Tibial nerve (tissue), 4 donors: ENCODE data around the gene BCKDHB. TPM values are rescaled to one million over a fixed set of nuclear protein-coding genes. Genes with fewer than 3 reads are reported as not detected.

Experiments used
- DNase-seq, 2 donors: peaks; one replicate each; pipeline ENCODE4 v3.0.0-alpha.2; 2019; ENCODE audit warnings: low spot score in 2 of 2
- H3K27ac ChIP-seq, 4 donors: fragments of 200-600 bp; sonication (generic) in 3 of 4; one replicate each; pipeline ENCODE4 v1.5.1; 2017 to 2019; ENCODE audit warnings: mild to moderate bottlenecking in 1 of 4
- H3K27me3 ChIP-seq, 2 donors: fragments of 200-600 bp; sonication (generic) in 1 of 2; one replicate each; pipeline versions ENCODE4 v1.5.1 to v1.6.0; 2017 to 2019
- H3K36me3 ChIP-seq, 3 donors: fragments of 200-600 bp; sonication (generic); one replicate each; pipeline ENCODE4 v1.5.1; 2018 to 2019
- H3K4me1 ChIP-seq, 4 donors: fragments of 200-600 bp; sonication (generic) in 3 of 4; one replicate each; pipeline ENCODE4 v1.5.1; 2017 to 2019
- H3K4me3 ChIP-seq, 4 donors: fragments of 200-600 bp; sonication (generic) in 3 of 4; one replicate each; pipeline ENCODE4 v1.5.1; 2017 to 2019; ENCODE audit warnings: mild to moderate bottlenecking in 1 of 4, moderate library complexity in 1 of 4
- H3K9me3 ChIP-seq, 4 donors: fragments of 200-600 bp; sonication (generic) in 3 of 4; one replicate each; pipeline ENCODE4 v1.5.1; 2017 to 2019
- CTCF ChIP-seq, 5 experiments: fragments of 200-600 bp in 3 of 5; fragments of 450-650 bp in 2 of 5; sonication (generic) in 3 of 5; IDR thresholded peaks; one replicate each; pipeline ENCODE4 v1.5.1; 2016 to 2019; ENCODE audit warnings: antibody characterized with exemption in 5 of 5, mild to moderate bottlenecking in 3 of 5, moderate library complexity in 2 of 5
- EP300 ChIP-seq, 2 donors: sonication (generic); formaldehyde crosslinking; IDR thresholded peaks; one replicate each; pipeline ENCODE4 v1.6.1; 2017; ENCODE audit warnings: antibody characterized with exemption in 2 of 2, mild to moderate bottlenecking in 1 of 2
- POLR2A ChIP-seq, 2 donors: fragments of 450-650 bp; IDR thresholded peaks; one replicate each; pipeline ENCODE4 v1.6.1; 2017; ENCODE audit warnings: antibody characterized with exemption in 2 of 2, mild to moderate bottlenecking in 2 of 2, moderate library complexity in 2 of 2
- WGBS, 2 donors: methylation state at CpG; one replicate each; pipeline ENCODE4 v1.1.5; 2018; 5-methylcytosine and 5-hydroxymethylcytosine counted together
- total RNA-seq, 4 donors: library from RNA; depleted of rRNA; stranded (reverse); fragments of >200 nt; gene quantifications; one replicate each; pipeline ENCODE4 v1.1.0, GENCODE V29; 2016

Gene BCKDHB
- total RNA-seq, 4 donors from 2014 or later, result 13.5 to 28.7 (median 23.4) TPM

GRCh38 chr6:80163754-80164187, 57.3 kb downstream of the BCKDHB start:
- no peak overlapping the region for H3K27ac ChIP-seq
- TF ChIP-seq EP300 (IDR thresholded peaks at IDR 0.05), result no peak
- no peak for TF ChIP-seq CTCF (IDR thresholded peaks at IDR 0.05)
- TF ChIP-seq POLR2A (IDR thresholded peaks at IDR 0.05), result no peak
- WGBS, 2 donors, result 78 to 83% methylated on average over 3 of the region's 3 CpGs

GRCh38 chr6:80165143-80165542, 58.7 kb downstream of the BCKDHB start:
- Histone ChIP-seq H3K9me3 (no peaks in the 10 kb centered on the region), H3K4me1 (no peaks in the 10 kb centered on the region), H3K4me3 (no peak overlapping the region), H3K27me3 (no peaks in the 10 kb centered on the region), H3K27ac (no peak overlapping the region), H3K36me3 (peaks cover 0 to 13% (median 0%) of the 10 kb centered on the region in 3 donors)
- no peak for DNase-seq
- no peak for TF ChIP-seq CTCF (IDR thresholded peaks at IDR 0.05)
- no peak for TF ChIP-seq POLR2A (IDR thresholded peaks at IDR 0.05)
- 89 to 90% methylated on average over 3 of the region's 3 CpGs for WGBS, 2 donors

More at GRCh38 chr6:80163754-80164187, 57.3 kb downstream of the BCKDHB start:
- H3K4me1 ChIP-seq, result no peaks in the 10 kb centered on the region
- H3K9me3 ChIP-seq, result no peaks in the 10 kb centered on the region
- no peaks in the 10 kb centered on the region for H3K27me3 ChIP-seq
- no peak for DNase-seq
- H3K4me3 ChIP-seq, result no peak overlapping the region
- peaks cover 0 to 11% (median 0%) of the 10 kb centered on the region in 3 donors for H3K36me3 ChIP-seq

GRCh38 chr6:80165819-80166218, 59.3 kb downstream of the BCKDHB start:
- TF ChIP-seq POLR2A (IDR thresholded peaks at IDR 0.05), result no peak
- TF ChIP-seq EP300 (IDR thresholded peaks at IDR 0.05), result no peak
- TF ChIP-seq CTCF (IDR thresholded peaks at IDR 0.05), result no peak
- no peaks in the 10 kb centered on the region for H3K9me3 ChIP-seq
- no peak for DNase-seq
- no peaks in the 10 kb centered on the region for H3K27me3 ChIP-seq
- H3K27ac ChIP-seq, result no peak overlapping the region
- H3K4me1 ChIP-seq, result no peaks in the 10 kb centered on the region
- no peak overlapping the region for H3K4me3 ChIP-seq
- H3K36me3 ChIP-seq, result peaks cover 0 to 17% (median 0%) of the 10 kb centered on the region in 3 donors
- 90 to 91% methylated on average over 1 of the region's 1 CpG for WGBS, 2 donors

GRCh38 chr6:80170433-80170832, 64.0 kb downstream of the BCKDHB start:
- no peaks in the 10 kb centered on the region for H3K4me1 ChIP-seq
- 79 to 84% methylated on average over 3 of the region's 3 CpGs for WGBS, 2 donors
- peaks cover 0 to 21% (median 0%) of the 10 kb centered on the region in 3 donors for H3K36me3 ChIP-seq
- H3K27ac ChIP-seq, result no peak overlapping the region
- no peaks in the 10 kb centered on the region for H3K27me3 ChIP-seq
- TF ChIP-seq POLR2A (IDR thresholded peaks at IDR 0.05), result no peak
- no peak overlapping the region for H3K4me3 ChIP-seq
- DNase-seq, result no peak
- H3K9me3 ChIP-seq, result no peaks in the 10 kb centered on the region

- H3K27ac ChIP-seq, result no peak overlapping the region
- no peaks in the 10 kb centered on the region for H3K9me3 ChIP-seq
- no peaks in the 10 kb centered on the region for H3K4me1 ChIP-seq
- no peak overlapping the region for H3K4me3 ChIP-seq
- 88 to 96% methylated on average over 1 of the region's 1 CpG for whole genome bisulfite sequencing, 2 donors
- TF ChIP-seq CTCF (IDR thresholded peaks at IDR 0.05), result no peak
- no peak for TF ChIP-seq EP300 (IDR thresholded peaks at IDR 0.05)
- TF ChIP-seq POLR2A (IDR thresholded peaks at IDR 0.05), result no peak
- peaks cover 0 to 20% (median 0%) of the 10 kb centered on the region in 3 donors for H3K36me3 ChIP-seq
- DNase-seq, result no peak
- no peaks in the 10 kb centered on the region for H3K27me3 ChIP-seq
Measured at GRCh38 chr6:80173411-80173810, 66.9 kb downstream of the BCKDHB start.
